Suprapubic skin (tissue), 4 donors: ENCODE results near the gene ETV5. TPM values are rescaled to one million over a fixed set of nuclear protein-coding genes. Genes with fewer than 3 reads are reported as not detected.

ENCODE experiments used
- DNase-seq, 2 donors: peaks; one replicate each; pipeline ENCODE4 v3.0.0-alpha.2; 2019; ENCODE audit warnings: low spot score in 2 of 2
- H3K27ac ChIP-seq: fragments of 200-600 bp; sonication (generic); one replicate; pipeline ENCODE4 v1.5.1; 2019
- H3K27me3 ChIP-seq: fragments of 200-600 bp; sonication (generic); one replicate; pipeline ENCODE4 v1.5.1; 2019
- H3K36me3 ChIP-seq: fragments of 200-600 bp; sonication (generic); one replicate; pipeline ENCODE4 v1.5.1; 2019
- H3K4me1 ChIP-seq: fragments of 200-600 bp; sonication (generic); one replicate; pipeline ENCODE4 v1.5.1; 2019
- H3K4me3 ChIP-seq: fragments of 200-600 bp; sonication (generic); one replicate; pipeline ENCODE4 v1.5.1; 2019; ENCODE audit warnings: mild to moderate bottlenecking
- H3K9me3 ChIP-seq: fragments of 200-600 bp; sonication (generic); one replicate; pipeline ENCODE4 v1.5.1; 2019
- CTCF ChIP-seq, 2 donors: fragments of 200-600 bp in 1 of 2; fragments of 450-650 bp in 1 of 2; sonication (generic) in 1 of 2; IDR thresholded peaks; one replicate each; pipeline ENCODE4 v1.5.1; 2016 to 2019; ENCODE audit warnings: antibody characterized with exemption in 2 of 2, mild to moderate bottlenecking in 1 of 2, moderate library complexity in 1 of 2
- EP300 ChIP-seq: sonication (generic); formaldehyde crosslinking; IDR thresholded peaks from one replicate; pipeline ENCODE4 v1.6.1; 2017; ENCODE audit warnings: antibody characterized with exemption
- POLR2A ChIP-seq, 2 donors: fragments of 450-650 bp; IDR thresholded peaks; one replicate each; pipeline ENCODE4 v1.6.1; 2017; ENCODE audit warnings: antibody characterized with exemption in 2 of 2, mild to moderate bottlenecking in 2 of 2, moderate library complexity in 2 of 2
- POLR2AphosphoS5 ChIP-seq, 3 donors: sonication (generic); formaldehyde crosslinking; IDR thresholded peaks; one replicate each; pipeline ENCODE4 v1.6.1; 2017; ENCODE audit warnings: antibody characterized with exemption in 3 of 3
- WGBS: methylation state at CpG from one replicate; pipeline ENCODE4 v1.1.5; 2018; 5-methylcytosine and 5-hydroxymethylcytosine counted together
- total RNA-seq, 4 donors: library from RNA; depleted of rRNA; stranded (reverse); fragments of >200 nt; gene quantifications; one replicate each; pipeline ENCODE4 v1.1.0, GENCODE V29; 2016

ETV5 gene
- total RNA-seq, 4 donors from 2014 or later, result 11.2 to 28.6 (median 16.7) TPM

GRCh38 chr3:186069199-186069598, 39.7 kb downstream of the ETV5 start:
- TF ChIP-seq POLR2AphosphoS5 (IDR thresholded peaks at IDR 0.05) (no peak), EP300 (no peak), CTCF (IDR thresholded peaks at IDR 0.05) (no peak), POLR2A (IDR thresholded peaks at IDR 0.05) (no peak)
- no peak overlapping the region for H3K4me3 ChIP-seq
- no peak overlapping the region for H3K27ac ChIP-seq
- no peak for DNase-seq
- peaks cover 1% of the 10 kb centered on the region for H3K36me3 ChIP-seq
- H3K4me1 ChIP-seq, result no peaks in the 10 kb centered on the region
- no peaks in the 10 kb centered on the region for H3K27me3 ChIP-seq
- no peaks in the 10 kb centered on the region for H3K9me3 ChIP-seq
- WGBS, result 87% methylated on average over 9 of the region's 9 CpGs

GRCh38 chr3:186068243-186068552, 40.7 kb downstream of the ETV5 start:
- TF ChIP-seq CTCF (IDR thresholded peaks at IDR 0.05), result no peak
- TF ChIP-seq POLR2AphosphoS5 (IDR thresholded peaks at IDR 0.05), result no peak
- no peak for TF ChIP-seq EP300
- TF ChIP-seq POLR2A (IDR thresholded peaks at IDR 0.05), result no peak
- no peaks in the 10 kb centered on the region for H3K9me3 ChIP-seq
- WGBS, result 44% methylated on average over 2 of the region's 2 CpGs
- H3K4me3 ChIP-seq, result no peak overlapping the region
- no peaks in the 10 kb centered on the region for H3K27me3 ChIP-seq
- no peaks in the 10 kb centered on the region for H3K4me1 ChIP-seq
- no peak overlapping the region for H3K27ac ChIP-seq
- no peak for DNase-seq
- peaks cover 6% of the 10 kb centered on the region for H3K36me3 ChIP-seq

DNA sequence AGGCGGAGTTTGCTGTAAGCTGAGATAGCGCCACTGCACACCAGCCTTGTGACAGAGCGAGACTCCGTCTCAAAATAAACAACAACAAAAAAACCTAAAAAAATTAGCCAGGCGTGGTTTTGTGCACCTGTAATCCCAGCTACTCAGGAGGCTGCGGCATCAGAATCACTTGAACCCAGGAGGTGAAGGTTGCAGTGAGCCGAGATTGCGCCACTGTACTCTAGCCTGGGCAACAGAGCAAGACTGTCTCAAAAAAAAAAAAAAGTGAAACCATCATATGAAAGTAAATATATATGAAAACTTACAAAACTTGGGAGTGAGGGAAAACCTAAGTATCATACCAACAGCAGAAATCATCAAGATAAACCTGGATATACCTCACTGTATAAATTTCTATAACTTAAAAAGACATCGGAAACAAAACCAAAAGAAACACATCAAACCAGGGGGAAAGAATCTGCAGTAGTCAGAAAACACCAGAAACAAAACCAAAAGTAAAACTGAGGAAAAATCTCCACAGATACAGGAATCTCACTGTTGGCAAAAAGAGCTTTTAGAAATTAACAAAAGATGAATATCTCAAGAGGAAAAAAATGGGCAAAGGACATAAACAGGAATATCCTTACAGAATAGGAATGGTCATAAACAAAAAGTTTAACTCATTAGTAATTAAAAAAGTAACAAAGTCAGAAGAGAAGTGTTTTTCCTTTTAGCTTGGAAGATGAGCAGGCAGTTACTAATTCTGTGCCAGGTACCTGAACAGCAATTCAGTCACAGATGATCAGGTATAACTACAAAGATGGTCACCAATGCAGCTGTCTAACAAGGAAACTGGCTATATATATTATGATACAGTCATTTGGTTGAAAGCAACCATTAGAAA, 41.3 kb downstream of the ETV5 start:
- no peaks in the 10 kb centered on the region for H3K4me1 ChIP-seq
- no peak for TF ChIP-seq CTCF (IDR thresholded peaks at IDR 0.05)
- no peak for TF ChIP-seq POLR2AphosphoS5 (IDR thresholded peaks at IDR 0.05)
- no peak for TF ChIP-seq EP300
- TF ChIP-seq POLR2A (IDR thresholded peaks at IDR 0.05), result no peak
- no peak overlapping the region for H3K27ac ChIP-seq
- H3K27me3 ChIP-seq, result no peaks in the 10 kb centered on the region
- DNase-seq, result no peak
- no peaks in the 10 kb centered on the region for H3K9me3 ChIP-seq
- 87% methylated on average over 9 of the region's 9 CpGs for whole genome bisulfite sequencing
- H3K4me3 ChIP-seq, result no peak overlapping the region
- H3K36me3 ChIP-seq, result peaks cover 6% of the 10 kb centered on the region

GRCh38 chr3:186060222-186060621, 48.7 kb downstream of the ETV5 start:
- WGBS, result 69% methylated on average over 3 of the region's 3 CpGs
- DNase-seq, result no peak

More at GRCh38 chr3:186060222-186060621, 48.7 kb downstream of the ETV5 start:
- H3K27me3 ChIP-seq, result no peaks in the 10 kb centered on the region
- no peaks in the 10 kb centered on the region for H3K4me1 ChIP-seq
- peaks cover 18% of the 10 kb centered on the region for H3K36me3 ChIP-seq
- H3K4me3 ChIP-seq, result no peak overlapping the region
- TF ChIP-seq POLR2AphosphoS5 (IDR thresholded peaks at IDR 0.05), result no peak
- TF ChIP-seq POLR2A (IDR thresholded peaks at IDR 0.05), result no peak
- TF ChIP-seq CTCF (IDR thresholded peaks at IDR 0.05), result no peak
- TF ChIP-seq EP300, result no peak
- no peaks in the 10 kb centered on the region for H3K9me3 ChIP-seq
- no peak overlapping the region for H3K27ac ChIP-seq
